D341Med (cell line): Measurements from ENCODE around the gene NSMF.
A peak's percentile ranks its signal among the peaks of the same experiment; 100 is the strongest.
"Not testable (repeated sequence)": the region's sequence is repeated elsewhere in the genome, so short reads cannot be mapped to it uniquely, and the experiment has no call there.

Source experiments
- DNase-seq: peaks from one replicate; pipeline ENCODE4 v3.0.0; 2012; ENCODE audit warnings: low spot score

Gene NSMF

GRCh38 chr9:137475666-137476065 is 16.5 kb upstream of the NSMF start:
- no peak for DNase-seq

GRCh38 chr9:137474271-137474670 is 15.1 kb upstream of the NSMF start:
- no peak for DNase-seq

DNA sequence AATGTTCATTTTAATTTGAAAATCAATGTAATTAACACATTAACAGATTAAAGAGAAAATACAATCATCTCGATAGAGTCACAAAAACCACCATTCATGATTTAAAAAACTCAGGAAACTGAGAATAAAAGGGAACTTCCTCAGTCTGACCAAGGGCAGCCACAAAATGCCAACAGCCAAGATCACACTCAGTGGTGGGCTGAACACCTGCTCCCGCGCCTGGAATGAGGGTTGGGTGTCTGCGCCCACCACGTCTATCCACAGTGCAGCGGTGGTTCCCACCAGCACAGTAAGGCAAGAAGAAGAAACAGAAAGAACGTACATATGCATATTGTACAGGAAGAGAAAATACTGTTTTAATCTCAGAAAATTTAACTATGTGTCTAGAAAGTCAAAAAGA is 11.7 kb upstream of the NSMF start:
- no peak for DNase-seq

DNA sequence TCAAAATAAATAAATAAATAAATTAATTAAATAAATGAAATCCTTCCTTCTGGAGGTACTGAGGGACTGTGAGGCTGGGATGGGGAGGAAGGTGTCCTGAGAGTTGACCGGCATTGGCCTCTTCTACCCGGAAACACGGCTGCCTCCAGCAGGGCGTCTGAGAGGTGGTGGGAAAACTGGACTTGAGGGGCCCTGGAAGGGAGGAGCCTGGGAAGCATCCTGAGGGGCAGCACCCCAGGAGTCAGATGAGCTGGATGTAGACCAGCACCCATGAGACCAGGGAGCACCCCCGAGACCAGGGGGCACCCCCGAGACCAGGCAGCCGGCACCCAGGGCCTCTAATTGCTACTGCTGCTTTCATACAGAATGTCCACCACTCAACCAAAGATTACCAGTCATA is 8.8 kb upstream of the NSMF start:
- DNase-seq: no peak

- DNase-seq: peak; percentile 11
Observed at GRCh38 chr9:137467161-137467581, 8.0 kb upstream of the NSMF start.

DNA sequence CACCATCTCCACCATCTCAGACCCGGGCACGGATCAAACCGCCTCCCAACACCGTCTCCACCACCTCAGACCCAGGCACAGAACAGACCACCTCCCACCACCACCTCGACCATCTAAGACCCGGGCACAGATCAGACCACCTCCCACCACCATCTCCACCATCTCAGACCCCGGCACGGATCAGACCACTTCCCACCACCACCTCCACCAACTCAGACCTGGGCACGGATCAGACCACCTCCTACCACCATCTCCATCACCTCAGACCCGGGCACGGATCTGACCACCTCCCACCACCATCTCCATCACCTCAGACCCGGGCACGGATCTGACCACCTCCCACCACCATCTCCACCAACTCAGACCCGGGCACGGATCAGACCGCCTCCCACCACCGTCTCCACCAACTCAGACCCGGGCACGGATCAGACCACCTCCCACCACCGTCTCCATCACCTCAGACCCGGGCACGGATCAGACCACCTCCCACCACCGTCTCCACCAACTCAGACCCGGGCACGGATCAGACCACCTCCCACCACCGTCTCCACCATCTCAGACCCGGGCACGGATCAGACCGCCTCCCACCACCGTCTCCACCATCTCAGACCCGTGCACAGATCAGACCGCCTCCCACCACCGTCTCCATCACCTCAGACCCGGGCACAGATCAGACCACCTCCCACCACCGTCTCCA is 7.4 kb upstream of the NSMF start:
- not testable (repeated sequence) for DNase-seq

DNA sequence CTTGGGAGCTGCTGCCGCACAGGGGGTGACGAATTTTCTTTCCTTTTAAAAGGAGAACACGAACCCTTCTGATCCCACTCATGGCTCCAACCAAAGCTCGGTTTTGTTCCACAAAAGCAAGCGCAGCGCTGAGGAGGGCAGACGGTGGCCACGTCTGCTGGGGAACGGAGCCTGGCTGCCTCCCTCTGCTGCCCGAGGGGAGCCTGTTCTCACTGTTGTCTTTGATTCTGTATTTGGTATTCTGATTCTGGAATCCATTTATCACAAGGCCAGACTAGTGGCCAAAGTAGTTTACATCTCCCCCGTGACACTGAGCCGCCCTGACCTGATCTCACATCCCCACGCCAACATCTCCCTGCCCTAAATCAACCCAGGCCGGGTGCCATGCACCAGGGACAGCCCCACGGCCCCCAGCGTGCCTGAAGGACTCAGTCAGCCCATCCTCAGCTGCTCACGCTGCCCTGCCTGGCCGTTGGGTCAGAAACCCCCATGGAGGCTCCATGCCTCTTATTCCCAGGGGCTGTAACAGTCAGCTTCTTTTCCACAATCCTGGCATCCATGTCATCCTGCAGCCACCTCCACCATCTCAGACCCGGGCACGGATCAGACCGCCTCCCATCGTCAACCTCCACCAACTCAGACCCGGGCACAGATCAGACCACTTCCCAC is 6.7 kb upstream of the NSMF start:
- peak; percentile 14 for DNase-seq

DNA sequence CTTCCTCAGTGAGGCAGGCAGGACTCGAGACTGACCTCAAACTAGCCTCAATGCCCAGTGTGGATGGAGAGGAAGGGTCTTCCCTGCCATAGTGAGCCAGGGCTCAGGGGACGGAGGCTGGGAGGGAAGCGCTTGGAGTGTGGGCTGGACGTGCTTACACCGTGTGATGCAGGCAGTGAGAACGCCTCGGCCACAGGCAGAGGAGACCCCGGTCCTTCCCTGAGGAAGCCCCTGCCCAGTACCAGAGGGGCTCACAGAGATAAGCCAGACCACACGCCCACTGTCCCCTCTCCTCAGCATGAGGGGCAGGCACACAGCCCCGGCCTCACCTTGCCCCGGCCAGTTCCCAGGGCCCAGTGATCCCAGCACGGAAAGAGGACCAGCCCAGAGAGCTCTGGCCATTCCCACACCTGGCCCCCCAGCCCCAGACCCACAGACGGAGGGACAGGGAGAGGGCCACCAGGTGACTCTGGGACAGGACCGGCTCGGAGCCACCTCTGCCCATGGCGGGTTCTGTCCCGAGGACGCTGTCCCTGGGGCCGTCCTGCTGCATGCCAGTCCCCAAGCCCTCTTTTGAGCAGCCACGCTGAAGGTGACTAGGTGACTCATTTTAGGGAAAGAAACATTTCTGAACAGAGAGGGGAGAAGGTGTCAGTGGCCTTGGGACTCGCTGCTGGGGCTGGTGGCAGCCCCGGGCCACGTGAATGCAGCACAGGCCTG is 6.0 kb upstream of the NSMF start:
- peak; percentile 16 for DNase-seq

DNA sequence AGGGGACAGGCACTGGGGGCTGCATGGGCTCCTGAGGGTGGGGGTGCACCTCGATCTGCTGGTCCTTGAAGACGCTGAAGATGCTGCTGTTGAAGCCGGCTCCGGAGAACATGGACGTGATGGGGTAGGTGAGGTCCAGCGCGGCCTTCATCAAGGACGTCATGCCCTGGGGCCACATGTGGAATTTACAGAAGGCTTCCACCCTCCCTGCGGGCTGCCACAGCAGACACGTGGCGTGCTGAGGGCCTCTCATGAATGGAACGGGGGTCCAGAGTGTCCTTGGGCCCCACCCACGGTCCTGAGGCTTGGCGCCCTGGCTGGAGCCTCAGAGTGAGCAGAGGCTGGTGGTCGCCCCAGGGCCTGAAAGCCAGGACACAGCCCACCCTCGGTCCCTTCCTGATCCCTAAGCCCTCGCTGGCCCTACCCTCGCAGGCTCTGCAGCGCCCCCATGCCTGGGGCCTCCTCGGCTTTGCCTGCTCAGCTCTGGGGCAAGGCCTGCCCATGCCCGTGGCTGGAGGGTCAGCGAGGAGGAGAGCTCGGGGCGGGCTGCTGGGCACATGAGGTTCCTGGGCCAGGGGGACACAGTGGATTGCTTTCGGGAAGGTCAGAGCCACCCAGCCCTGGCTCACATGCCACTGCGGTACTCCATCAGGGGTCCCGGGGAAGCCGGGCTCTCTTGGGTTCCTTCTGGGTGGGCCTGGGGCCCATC is 5.3 kb upstream of the NSMF start:
- DNase-seq: no peak

- DNase-seq: no peak
Observed at GRCh38 chr9:137463931-137464290, 4.8 kb upstream of the NSMF start.

GRCh38 chr9:137462986-137463930 is 4.1 kb upstream of the NSMF start:
- DNase-seq: no peak

DNA sequence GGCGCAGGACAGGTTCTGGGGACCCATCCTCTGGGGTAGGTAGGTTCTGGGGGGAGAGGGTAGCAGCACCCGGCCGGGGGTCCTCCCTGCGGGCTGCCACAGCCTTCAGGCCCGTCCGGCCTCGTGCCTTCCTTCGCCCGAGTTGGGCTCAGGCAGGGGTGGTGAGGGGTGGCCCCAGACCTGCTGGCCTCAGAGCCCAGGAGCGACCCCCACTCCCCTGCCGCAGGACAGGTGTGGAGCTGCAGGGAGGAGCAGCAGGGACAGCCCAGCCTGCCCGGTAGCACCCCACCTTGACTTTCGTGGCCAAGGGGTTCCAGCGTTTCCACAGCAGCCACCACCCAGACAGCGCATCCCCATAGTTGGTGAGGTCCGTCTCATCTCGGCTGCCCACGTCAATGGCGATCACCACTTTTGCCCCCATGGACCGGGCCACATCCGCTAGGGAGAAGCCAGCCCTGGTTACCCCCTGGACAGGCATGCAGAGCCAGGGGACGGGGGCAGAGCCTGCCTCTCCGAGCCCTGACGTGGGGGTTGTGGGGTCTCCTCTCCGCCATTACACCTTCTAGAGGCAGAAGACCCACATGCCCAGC is 3.4 kb upstream of the NSMF start:
- no peak for DNase-seq

DNA sequence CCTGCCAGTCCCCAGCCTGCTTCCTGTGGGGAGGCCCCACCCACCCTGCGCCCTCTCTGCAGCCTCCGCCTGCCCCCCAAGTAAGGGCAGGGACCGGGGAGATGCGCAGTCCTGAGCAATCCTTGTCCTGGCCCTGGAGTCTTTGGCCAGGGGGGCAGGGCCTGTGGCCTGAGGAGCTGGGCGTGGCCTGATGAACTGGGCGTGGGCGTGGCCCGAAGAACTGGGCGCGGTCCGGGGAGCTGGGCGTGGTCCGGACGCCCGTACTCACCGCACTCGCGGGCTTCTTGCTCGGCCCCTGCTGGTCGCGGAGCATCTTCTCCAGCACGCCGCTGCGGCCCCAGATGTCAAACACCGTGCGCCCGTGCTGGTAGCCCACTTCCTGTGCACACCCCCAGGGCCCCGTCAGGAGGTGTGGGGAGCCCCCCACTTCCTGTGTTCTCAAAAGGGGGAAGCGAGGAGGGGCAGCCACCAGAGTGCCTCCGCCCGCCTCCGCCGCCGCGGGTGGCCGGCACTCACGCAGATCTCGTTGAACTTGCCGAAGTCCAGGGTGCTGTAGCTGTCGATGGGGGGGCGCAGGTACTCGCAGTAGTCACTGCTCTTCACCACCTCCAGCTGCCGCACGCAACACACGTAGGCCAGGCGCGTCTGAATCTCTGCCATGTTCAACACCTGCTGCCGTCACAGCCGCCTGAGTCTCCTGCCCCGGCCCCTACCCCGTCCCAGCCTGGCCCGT is 2.7 kb upstream of the NSMF start:
- DNase-seq: no peak

- DNase-seq: no peak
Observed at GRCh38 chr9:137461316-137461662, 2.2 kb upstream of the NSMF start.

GRCh38 chr9:137460363-137461315 is 1.5 kb upstream of the NSMF start:
- DNase-seq: no peak

DNA sequence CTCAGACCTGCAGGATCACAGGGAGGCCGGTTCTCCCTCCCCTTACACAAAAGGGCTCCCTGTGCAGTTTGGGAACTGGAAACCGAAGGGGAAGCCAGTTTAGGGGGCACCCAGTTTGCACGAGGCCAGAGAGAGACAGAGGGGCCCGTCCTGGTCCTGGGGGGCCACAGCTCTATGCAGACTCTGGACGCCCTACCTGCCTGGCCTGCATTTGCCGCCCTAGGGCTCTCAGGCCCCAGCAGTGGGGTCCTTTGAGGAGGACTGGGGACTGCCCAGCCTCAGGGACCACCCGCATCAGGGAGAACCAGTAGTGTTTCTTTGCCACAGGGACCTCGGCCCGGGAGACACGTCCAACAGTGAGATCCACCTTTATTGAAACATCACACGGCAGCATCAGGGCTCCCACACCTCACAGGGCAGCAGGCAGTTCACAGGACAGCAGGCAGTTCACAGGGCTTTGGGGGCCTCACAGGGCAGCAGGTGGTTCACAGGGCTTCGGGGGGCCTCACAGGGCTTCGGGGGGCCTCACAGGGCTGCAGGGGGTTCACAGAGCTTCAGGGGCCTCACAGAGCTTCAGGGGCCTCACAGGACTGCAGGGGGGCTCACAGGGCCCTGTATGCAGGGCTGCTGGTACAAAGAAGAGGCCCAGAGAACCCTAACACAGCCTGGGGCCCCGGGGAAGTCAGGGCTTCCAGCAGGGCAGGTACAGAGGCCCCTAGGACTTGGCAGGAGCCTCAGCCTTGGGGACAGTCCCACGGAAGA is 648 bp upstream of the NSMF start:
- DNase-seq: no peak

GRCh38 chr9:137458194-137459151 is 661 bp downstream of the NSMF start:
- DNase-seq: peak; percentile 81
